Brain pericyte (primary cell): ENCODE data around the gene FUT7.
"Not testable (repeated sequence)": the region's sequence is repeated elsewhere in the genome, so short reads cannot be mapped to it uniquely, and the experiment has no call there.

Source experiments
- DNase-seq: peaks from one replicate; pipeline ENCODE4 v3.0.0-alpha.2; 2012; ENCODE audit warnings: low read depth, low spot score

Gene FUT7

GRCh38 chr9:137033481-137033880, 1.6 kb upstream of the FUT7 start:
- DNase-seq = not testable (repeated sequence)

DNA sequence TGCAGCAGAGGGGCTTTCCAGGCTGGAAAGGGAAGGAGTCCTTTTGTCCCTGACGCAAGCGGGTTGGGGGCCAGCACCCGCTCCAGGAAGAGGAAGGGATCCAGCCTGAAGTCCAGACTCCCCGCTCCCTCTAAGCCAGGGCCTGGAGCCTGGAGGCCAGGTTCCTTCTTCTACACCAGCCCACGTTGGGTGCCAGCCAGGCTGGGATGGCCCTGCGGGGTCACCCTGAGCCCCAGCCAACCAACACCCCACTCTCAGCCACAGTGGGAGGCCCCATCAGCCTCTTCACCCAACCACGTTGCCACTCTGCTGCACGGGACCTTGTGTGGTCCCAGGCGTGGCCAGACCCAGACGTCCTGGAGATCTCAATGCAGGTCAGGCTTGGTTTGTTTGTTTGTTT, 970 bp upstream of the FUT7 start:
- DNase-seq = no peak

GRCh38 chr9:137030538-137031527, 1.1 kb downstream of the FUT7 start:
- DNase-seq = no peak

DNA sequence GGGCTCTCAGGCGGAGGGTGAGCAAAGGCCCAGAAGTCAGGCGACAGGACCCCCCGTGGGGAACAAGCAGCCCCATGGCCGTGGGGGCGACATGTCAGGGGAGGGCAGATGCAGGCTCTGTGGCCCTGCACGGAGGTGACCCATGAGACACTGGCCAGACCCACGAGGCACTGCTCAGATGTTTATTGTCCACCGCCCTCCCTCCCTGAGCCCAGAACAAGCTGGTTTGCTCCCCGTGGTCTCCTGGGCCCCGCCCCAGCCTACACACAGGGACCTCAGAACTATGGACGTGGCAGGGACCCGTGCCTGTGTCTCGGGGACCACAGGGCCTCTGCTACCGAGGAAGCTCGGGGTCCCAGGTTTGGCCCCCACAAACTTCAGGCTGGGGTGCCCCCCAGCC, 1.9 kb downstream of the FUT7 start:
- DNase-seq = no peak

- no peak for DNase-seq
Observed at GRCh38 chr9:137029058-137029936, 2.6 kb downstream of the FUT7 start.

GRCh38 chr9:137028263-137029057, 3.4 kb downstream of the FUT7 start:
- no peak for DNase-seq

- DNase-seq = no peak
Observed at GRCh38 chr9:137027369-137028262, 4.3 kb downstream of the FUT7 start, which contains the start of gene ABCA2. Gene ABCA2, minus strand, starts transcription at chr9:137028237. Its CDS starts 97 bp downstream, at chr9:137028140.

DNA sequence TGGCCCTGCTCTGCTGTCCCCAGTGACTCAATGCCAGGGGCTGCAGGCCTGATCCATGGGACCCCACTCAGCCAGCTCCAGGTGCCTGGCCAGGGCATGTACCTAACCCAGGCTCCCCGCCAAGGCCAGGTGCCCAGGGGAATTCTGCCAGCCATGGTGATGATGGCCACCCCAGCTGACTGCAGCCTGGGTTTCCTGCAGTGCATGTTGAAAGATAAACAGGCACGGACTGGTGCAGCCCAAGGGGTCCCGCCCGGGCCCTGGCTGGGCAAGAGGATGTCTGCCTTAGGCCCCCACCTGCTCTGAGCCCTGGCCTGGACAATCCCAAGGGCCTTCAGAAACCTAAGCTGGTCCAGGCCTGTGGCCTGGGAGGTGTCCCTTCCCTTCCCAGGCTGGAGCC, 5.1 kb downstream of the FUT7 start:
- no peak for DNase-seq

- no peak for DNase-seq
Observed at GRCh38 chr9:137026384-137026783, 5.5 kb downstream of the FUT7 start.

- DNase-seq = no peak
Observed at GRCh38 chr9:137025517-137025966, 6.3 kb downstream of the FUT7 start.

DNA sequence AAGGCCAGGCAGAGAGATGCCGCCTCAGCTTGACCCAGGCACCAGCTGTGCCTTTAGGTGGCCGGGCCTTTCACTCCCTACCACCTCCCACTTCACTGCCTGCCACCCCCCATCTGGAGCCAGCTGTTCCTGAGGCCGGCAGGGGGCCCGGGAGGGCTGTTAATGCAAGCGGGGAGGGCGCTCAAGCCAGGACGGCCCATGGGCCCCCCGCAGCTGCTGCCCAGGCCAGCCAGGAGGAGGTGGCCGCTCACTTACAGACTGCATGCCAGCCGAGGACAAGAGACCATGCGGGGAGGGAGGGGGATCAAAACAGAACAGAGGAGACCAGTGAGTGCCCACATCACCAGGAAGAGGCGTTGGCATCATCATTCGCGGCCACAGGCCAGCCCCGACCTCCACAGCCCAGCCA, 8.3 kb downstream of the FUT7 start:
- no peak for DNase-seq

GRCh38 chr9:137023157-137023556, 8.7 kb downstream of the FUT7 start:
- DNase-seq = no peak

- DNase-seq = no peak
Observed at GRCh38 chr9:137022662-137023008, 9.3 kb downstream of the FUT7 start.

DNA sequence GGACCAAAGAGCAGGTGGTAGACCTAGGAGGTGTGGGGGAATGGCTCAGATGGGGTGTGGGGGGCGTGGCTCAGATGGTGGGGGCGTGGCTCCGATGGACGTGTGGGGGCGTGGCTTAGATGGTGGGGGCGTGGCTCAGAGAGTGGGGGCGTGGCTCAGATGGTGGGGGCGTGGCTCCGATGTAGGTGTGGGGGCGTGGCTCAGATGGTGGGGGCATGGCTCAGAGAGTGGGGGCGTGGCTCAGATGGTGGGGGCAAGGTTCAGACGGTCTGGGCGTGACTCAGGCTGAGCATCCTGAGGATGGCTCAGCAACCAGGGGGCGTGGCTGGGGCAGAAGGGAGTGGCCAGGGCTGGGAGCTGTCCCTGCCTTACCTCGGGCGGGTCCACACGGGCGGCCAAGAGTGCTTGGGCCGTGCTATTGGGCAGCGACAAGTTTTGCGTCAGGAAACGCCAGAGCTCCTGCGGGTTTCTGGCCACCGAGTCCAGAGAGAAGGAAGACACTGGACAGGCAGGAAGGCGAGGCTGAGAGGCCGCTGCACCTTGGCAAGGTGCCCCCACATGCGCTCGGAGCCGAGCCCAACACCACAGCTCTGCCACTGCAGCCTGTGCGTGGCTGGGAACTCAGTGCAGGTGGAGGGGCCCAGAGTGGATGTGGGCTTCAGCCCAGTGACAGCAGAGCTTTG, 9.8 kb downstream of the FUT7 start:
- DNase-seq = no peak

GRCh38 chr9:137021568-137021978, 10.3 kb downstream of the FUT7 start:
- no peak for DNase-seq

GRCh38 chr9:137020771-137021567, 10.9 kb downstream of the FUT7 start:
- DNase-seq = no peak

DNA sequence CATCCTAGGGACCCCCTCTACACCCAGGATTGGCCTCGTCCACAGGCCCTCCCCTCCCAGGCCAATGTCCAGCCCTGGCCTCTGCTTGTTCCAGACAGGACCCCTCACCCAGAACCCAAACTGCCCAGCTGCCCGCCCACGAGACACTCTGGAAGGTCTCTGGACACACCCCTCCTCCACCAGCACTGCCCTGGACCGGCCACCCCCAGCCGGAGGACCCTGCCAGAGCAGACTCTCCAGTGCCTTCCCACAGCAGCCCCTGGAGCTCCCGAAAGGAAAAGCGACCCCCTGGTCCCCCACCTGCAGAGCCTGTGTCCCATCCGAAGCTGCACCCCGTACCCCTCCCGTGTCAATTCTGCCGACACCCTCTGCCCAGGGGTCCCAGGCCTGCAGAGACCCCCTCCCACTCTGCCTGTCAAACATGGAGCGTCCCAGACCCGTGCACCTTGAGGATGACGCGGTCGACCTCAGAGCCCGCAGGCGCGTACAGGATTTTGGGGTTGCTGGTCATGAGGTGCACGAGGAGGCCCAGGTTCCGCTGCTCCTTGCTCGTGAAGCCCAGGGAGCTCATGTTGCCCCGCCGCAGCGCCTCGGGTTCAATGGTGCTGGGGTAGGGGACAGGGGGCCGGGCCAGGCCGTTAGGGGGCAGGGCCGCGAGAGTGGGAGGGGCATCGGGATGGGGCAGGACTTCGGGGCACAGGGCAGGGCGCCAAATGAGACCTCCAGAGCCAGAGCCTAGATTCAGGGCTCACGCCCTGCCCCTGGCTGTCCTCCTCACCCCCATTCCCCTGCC, 11.8 kb downstream of the FUT7 start:
- no peak for DNase-seq
